DOHH2 (cell line): ENCODE results near the gene RHOT2.

Experiments used
- EZH2phosphoT487 ChIP-seq: fragments of 200-600 bp; sonication (generic); IDR thresholded peaks from 2 replicates; pipeline ENCODE4 v1.6.1; 2017; ENCODE audit warnings: borderline replicate concordance, mild to moderate bottlenecking, antibody characterized with exemption, low read length, moderate library complexity, mixed read lengths
- TF ChIP-seq, protein P1 (sequence below): fragments of 200-600 bp; sonication (generic); IDR thresholded peaks from one replicate; pipeline ENCODE4 v1.5.1; 2014; ENCODE audit warnings: antibody characterized with exemption, mild to moderate bottlenecking, low read depth, low read length; ENCODE audit not compliant: poor library complexity, severe bottlenecking

DNA sequence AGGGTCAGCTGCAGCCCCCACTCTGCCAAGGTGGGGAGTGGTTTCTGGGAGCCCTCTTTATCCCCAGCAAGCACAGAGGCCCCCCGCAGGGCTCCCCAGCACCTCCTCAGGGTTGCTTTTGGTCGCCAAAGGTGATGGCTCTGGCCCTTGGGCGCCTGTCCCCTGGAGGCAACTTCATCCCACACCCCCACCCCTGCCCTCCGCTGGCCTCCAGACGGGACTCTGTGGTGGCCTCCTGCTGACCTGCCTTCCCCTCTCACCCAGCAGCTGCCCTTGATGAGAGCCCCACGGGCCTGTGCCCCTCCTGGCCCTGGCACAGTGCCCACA, 7.8 kb upstream of the RHOT2 start:
- TF ChIP-seq, protein P1, sequence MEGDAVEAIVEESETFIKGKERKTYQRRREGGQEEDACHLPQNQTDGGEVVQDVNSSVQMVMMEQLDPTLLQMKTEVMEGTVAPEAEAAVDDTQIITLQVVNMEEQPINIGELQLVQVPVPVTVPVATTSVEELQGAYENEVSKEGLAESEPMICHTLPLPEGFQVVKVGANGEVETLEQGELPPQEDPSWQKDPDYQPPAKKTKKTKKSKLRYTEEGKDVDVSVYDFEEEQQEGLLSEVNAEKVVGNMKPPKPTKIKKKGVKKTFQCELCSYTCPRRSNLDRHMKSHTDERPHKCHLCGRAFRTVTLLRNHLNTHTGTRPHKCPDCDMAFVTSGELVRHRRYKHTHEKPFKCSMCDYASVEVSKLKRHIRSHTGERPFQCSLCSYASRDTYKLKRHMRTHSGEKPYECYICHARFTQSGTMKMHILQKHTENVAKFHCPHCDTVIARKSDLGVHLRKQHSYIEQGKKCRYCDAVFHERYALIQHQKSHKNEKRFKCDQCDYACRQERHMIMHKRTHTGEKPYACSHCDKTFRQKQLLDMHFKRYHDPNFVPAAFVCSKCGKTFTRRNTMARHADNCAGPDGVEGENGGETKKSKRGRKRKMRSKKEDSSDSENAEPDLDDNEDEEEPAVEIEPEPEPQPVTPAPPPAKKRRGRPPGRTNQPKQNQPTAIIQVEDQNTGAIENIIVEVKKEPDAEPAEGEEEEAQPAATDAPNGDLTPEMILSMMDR, result no peak
- TF ChIP-seq EZH2phosphoT487, result no peak
